Neural crest cell (in vitro differentiated cells): Measurements from ENCODE around the gene ERGIC2. TPM values are rescaled to one million over a fixed set of nuclear protein-coding genes. Genes with fewer than 3 reads are reported as not detected.

Experiments
- DNase-seq: peaks from one replicate; pipeline ENCODE4 v3.0.0; 2021; ENCODE audit warnings: low read depth, mixed read lengths, low spot score
- H3K27ac Mint-ChIP-seq: one replicate; pipeline ENCODE4 v1.8.0; 2021; ENCODE audit warnings: mild to moderate bottlenecking, mixed read lengths; ENCODE audit not compliant: unreplicated experiment
- H3K27me3 Mint-ChIP-seq: 2 replicates; pipeline ENCODE4 v1.8.0; 2021; ENCODE audit warnings: low read depth, mild to moderate bottlenecking, mixed read lengths
- H3K36me3 Mint-ChIP-seq: 2 replicates; pipeline ENCODE4 v1.8.0; 2021; ENCODE audit warnings: low read depth, mild to moderate bottlenecking, mixed read lengths
- H3K4me1 Mint-ChIP-seq: 2 replicates; pipeline ENCODE4 v1.8.0; 2021; ENCODE audit warnings: mixed read lengths
- H3K4me3 Mint-ChIP-seq: one replicate; pipeline ENCODE4 v1.8.0; 2021; ENCODE audit warnings: mild to moderate bottlenecking, mixed read lengths
- H3K9me3 Mint-ChIP-seq: 2 replicates; pipeline ENCODE4 v1.8.0; 2021; ENCODE audit warnings: mixed read lengths
- total RNA-seq: library from RNA; stranded (reverse); gene quantifications from 2 replicates; pipeline ENCODE4 v1.2.1, GENCODE V29; 2021
- TF ChIP-seq, protein P1 (sequence below): fragments of 200-600 bp; sonication (generic); conservative IDR thresholded peaks from 2 replicates; pipeline ENCODE4 v1.5.0; 2021; ENCODE audit warnings: antibody characterized with exemption, mild to moderate bottlenecking

Gene ERGIC2
- total RNA-seq, 1 donor from 2014 or later = 48.9 TPM

DNA sequence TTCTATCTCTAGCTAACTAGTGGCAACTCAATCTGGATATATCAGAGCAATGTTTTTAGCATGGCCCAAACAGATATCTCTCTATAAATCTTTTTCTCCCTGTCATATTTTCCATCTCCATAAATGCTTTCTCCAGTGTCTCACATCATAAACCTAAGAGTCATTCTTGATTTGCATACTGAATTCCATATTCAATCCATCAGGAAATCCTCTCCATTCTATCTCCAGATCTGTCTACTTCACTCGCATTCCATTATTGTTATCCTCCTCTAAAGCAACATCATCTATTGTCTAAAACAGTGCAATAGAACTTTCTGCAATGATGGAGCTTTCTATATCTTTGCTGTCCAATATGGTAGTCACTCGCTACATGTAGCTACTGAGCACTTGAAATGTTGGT lies 45.5 kb upstream of the ERGIC2 start:
- no peak for DNase-seq
- H3K4me1 Mint-ChIP-seq = no peaks in the 10 kb centered on the region
- peaks cover 9% of the 10 kb centered on the region for H3K9me3 Mint-ChIP-seq
- H3K36me3 Mint-ChIP-seq = peaks cover 3% of the 10 kb centered on the region
- H3K27me3 Mint-ChIP-seq = peaks cover 6% of the 10 kb centered on the region
- no peak overlapping the region for H3K27ac Mint-ChIP-seq
- TF ChIP-seq, protein P1, sequence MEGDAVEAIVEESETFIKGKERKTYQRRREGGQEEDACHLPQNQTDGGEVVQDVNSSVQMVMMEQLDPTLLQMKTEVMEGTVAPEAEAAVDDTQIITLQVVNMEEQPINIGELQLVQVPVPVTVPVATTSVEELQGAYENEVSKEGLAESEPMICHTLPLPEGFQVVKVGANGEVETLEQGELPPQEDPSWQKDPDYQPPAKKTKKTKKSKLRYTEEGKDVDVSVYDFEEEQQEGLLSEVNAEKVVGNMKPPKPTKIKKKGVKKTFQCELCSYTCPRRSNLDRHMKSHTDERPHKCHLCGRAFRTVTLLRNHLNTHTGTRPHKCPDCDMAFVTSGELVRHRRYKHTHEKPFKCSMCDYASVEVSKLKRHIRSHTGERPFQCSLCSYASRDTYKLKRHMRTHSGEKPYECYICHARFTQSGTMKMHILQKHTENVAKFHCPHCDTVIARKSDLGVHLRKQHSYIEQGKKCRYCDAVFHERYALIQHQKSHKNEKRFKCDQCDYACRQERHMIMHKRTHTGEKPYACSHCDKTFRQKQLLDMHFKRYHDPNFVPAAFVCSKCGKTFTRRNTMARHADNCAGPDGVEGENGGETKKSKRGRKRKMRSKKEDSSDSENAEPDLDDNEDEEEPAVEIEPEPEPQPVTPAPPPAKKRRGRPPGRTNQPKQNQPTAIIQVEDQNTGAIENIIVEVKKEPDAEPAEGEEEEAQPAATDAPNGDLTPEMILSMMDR = no peak
- H3K4me3 Mint-ChIP-seq = no peak overlapping the region

DNA sequence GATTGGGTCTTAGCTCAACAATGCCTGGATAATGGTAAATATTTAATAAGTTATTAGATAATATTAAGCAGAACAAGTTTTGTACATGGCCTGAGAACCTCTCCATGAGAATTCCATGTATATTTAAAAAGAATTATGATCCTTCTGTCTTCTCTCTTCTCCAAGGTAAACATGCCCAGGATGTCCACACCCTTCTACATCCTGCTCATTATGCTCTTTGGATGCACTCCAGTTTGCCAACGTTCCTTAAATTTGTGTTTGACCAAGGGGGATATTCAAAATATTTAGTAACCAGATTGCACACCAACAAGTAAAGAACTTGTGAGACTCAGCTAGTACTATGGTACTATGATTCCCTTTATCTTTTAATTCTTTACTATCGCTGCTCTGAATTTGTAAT lies 44.8 kb upstream of the ERGIC2 start:
- Mint-ChIP-seq H3K9me3 (peaks cover 9% of the 10 kb centered on the region), H3K27ac (no peak overlapping the region), H3K4me3 (no peak overlapping the region), H3K27me3 (peaks cover 6% of the 10 kb centered on the region), H3K4me1 (no peaks in the 10 kb centered on the region), H3K36me3 (peaks cover 3% of the 10 kb centered on the region)
- TF ChIP-seq, protein P1 = no peak
- no peak for DNase-seq

DNA sequence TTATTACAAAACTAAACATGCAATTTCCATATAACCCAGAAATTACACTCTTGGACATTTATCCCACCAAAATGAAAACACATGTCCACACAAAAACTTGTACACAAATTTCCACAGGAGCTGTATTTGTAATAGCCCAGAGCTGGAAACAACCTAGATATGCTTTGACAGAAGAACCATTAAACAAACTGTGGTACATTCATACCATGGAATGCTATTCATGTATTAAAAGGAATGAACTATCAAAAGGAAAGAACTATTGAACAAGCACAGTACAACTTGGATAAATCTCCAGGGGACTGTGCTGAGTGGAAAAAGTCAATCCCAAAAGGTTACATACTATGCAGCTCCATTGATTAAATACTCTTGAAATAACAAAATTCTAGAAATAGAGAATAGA lies 35.8 kb upstream of the ERGIC2 start:
- Mint-ChIP-seq H3K9me3 (no peaks in the 10 kb centered on the region), H3K4me1 (no peaks in the 10 kb centered on the region), H3K4me3 (no peak overlapping the region), H3K27me3 (peaks cover 26% of the 10 kb centered on the region), H3K36me3 (peaks cover 7% of the 10 kb centered on the region), H3K27ac (no peak overlapping the region)
- DNase-seq = no peak
- TF ChIP-seq, protein P1 = no peak

DNA sequence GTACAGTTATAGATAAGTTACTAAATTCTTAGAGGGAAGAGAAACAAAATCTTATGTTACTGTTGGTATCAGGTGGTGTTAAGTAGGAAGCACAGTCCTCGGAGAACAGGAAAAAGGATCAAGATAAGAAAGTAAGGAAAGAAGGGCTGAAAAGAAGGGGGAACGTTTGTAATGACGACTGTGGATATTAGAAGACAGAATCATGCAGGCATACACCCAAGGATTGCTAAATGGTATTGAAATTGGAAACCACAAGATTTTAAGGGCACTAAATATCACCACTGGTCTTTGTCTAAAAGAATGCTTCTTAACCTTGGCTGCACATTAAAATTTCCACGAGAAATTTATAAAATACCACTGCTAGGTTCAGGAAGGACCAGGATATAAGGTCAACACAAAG lies 34.1 kb upstream of the ERGIC2 start:
- Mint-ChIP-seq H3K27me3 (peaks cover 26% of the 10 kb centered on the region), H3K9me3 (no peaks in the 10 kb centered on the region)

DNA sequence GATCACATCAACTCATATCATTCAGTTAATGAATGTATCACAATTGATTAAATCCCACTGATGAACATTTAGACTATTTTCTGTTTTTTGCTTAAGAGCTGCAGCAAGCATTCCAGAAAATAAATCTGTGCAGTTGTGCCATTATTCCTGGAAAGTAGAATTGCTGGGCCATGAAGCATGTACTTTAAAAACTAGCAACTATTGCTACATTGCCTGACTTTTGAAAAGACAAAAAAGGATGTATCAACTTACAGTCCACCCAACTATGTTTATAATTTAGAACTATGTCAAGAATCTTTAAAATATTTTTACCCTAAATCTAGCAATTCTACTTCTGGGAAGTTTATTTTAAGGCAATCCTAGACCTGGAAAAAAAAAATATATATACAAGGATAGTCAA lies 33.4 kb upstream of the ERGIC2 start:
- no peaks in the 10 kb centered on the region for H3K9me3 Mint-ChIP-seq
- no peak overlapping the region for H3K27ac Mint-ChIP-seq
- no peak overlapping the region for H3K4me3 Mint-ChIP-seq
- H3K36me3 Mint-ChIP-seq = peaks cover 13% of the 10 kb centered on the region
- no peaks in the 10 kb centered on the region for H3K4me1 Mint-ChIP-seq
- DNase-seq = no peak
- TF ChIP-seq, protein P1 = no peak
- H3K27me3 Mint-ChIP-seq = peaks cover 26% of the 10 kb centered on the region

More for the DNA sequence above, 34.1 kb upstream of the ERGIC2 start:
- DNase-seq = no peak
- Mint-ChIP-seq H3K27ac (no peak overlapping the region), H3K36me3 (peaks cover 13% of the 10 kb centered on the region), H3K4me3 (no peak overlapping the region), H3K4me1 (no peaks in the 10 kb centered on the region)
- TF ChIP-seq, protein P1 = no peak

DNA sequence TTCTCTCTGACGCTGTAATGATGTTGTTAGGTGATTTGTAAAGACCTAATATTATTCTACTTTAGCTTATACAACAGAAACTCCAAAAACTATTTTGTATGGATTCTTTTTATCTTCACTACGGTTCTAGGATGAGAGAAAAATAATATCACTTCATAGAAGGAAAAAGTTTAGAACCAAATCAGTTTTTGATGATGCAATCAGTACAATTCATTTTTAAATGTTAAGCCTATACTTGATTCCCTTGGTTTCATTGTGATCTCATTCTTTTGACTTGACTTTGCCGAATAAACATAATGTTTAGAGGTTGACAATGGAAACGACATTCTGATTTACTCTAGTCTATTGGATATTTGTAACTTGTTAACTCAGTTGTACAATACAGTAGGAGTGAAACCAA lies 24.6 kb upstream of the ERGIC2 start:
- Mint-ChIP-seq H3K27me3 (peaks cover 12% of the 10 kb centered on the region), H3K27ac (no peak overlapping the region), H3K4me1 (peaks cover 8% of the 10 kb centered on the region), H3K36me3 (peaks cover under 1% of the 10 kb centered on the region), H3K9me3 (no peaks in the 10 kb centered on the region), H3K4me3 (no peak overlapping the region)
- TF ChIP-seq, protein P1 = no peak
- DNase-seq = no peak
